COR-L47 (cell line): Measurements from ENCODE around the gene NPAS3.

Source experiments
- DNase-seq: peaks from one replicate; lab custom pipeline; 2025; lab: John Stamatoyannopoulos, UW

Gene NPAS3

GRCh38 chr14:33331176-33331949, 392.7 kb downstream of the NPAS3 start:
- no peak for DNase-seq

GRCh38 chr14:33332497-33332896, 393.8 kb downstream of the NPAS3 start:
- no peak for DNase-seq

- DNase-seq, result no peak
Measured at GRCh38 chr14:33335366-33335765, 396.7 kb downstream of the NPAS3 start.

- no peak for DNase-seq
Measured at GRCh38 chr14:33342299-33342974, 403.8 kb downstream of the NPAS3 start.

- no peak for DNase-seq
Measured at GRCh38 chr14:33343016-33343415, 404.3 kb downstream of the NPAS3 start.

- no peak for DNase-seq
Measured at GRCh38 chr14:33347796-33348195, 409.1 kb downstream of the NPAS3 start.

GRCh38 chr14:33348510-33348909, 409.8 kb downstream of the NPAS3 start:
- DNase-seq, result no peak

GRCh38 chr14:33349871-33350270, 411.2 kb downstream of the NPAS3 start:
- no peak for DNase-seq

- no peak for DNase-seq
Measured at GRCh38 chr14:33350366-33350990, 411.8 kb downstream of the NPAS3 start.

GRCh38 chr14:33352821-33353220, 414.1 kb downstream of the NPAS3 start:
- DNase-seq, result no peak

- DNase-seq, result no peak
Measured at GRCh38 chr14:33356181-33356580, 417.5 kb downstream of the NPAS3 start.

GRCh38 chr14:33357225-33358010, 418.7 kb downstream of the NPAS3 start:
- peak; percentile 61 for DNase-seq

GRCh38 chr14:33359288-33359881, 420.7 kb downstream of the NPAS3 start:
- DNase-seq, result no peak

GRCh38 chr14:33362934-33363333, 424.3 kb downstream of the NPAS3 start:
- no peak for DNase-seq

GRCh38 chr14:33363682-33364081, 425.0 kb downstream of the NPAS3 start:
- no peak for DNase-seq

- no peak for DNase-seq
Measured at GRCh38 chr14:33364466-33364865, 425.8 kb downstream of the NPAS3 start.

GRCh38 chr14:33369041-33369440, 430.4 kb downstream of the NPAS3 start:
- no peak for DNase-seq

- DNase-seq, result no peak
Measured at GRCh38 chr14:33369972-33370371, 431.3 kb downstream of the NPAS3 start.

- DNase-seq, result no peak
Measured at GRCh38 chr14:33370426-33370825, 431.7 kb downstream of the NPAS3 start.

GRCh38 chr14:33375196-33375595, 436.5 kb downstream of the NPAS3 start:
- no peak for DNase-seq

- DNase-seq, result no peak
Measured at GRCh38 chr14:33375786-33376185, 437.1 kb downstream of the NPAS3 start.

- DNase-seq, result no peak
Measured at GRCh38 chr14:33376510-33376909, 437.8 kb downstream of the NPAS3 start.
